Activated CD4-positive, alpha-beta T cell treated with anti-CD3 and anti-CD28 coated beads for 36 hours (primary cell): Measurements from ENCODE around the gene ZNF33B. TPM values are rescaled to one million over a fixed set of nuclear protein-coding genes. Genes with fewer than 3 reads are reported as not detected.
"Not testable (repeated sequence)": the region's sequence is repeated elsewhere in the genome, so short reads cannot be mapped to it uniquely, and the experiment has no call there.

Source experiments
- ATAC-seq: fragments of 200-7000 bp; cut with Tn5 transposase; one replicate; pipeline ENCODE4 v1.10.0; 2021; ENCODE audit warnings: mild to moderate bottlenecking, moderate library complexity
- CTCF ChIA-PET: fragments of 350-600 bp; sonication (Branson Sonifier 250); formaldehyde crosslinking; loops from one replicate; lab custom pipeline; 2021; ENCODE audit warnings: antibody characterized with exemption; lab: Charles Lee
- POLR2A ChIA-PET: fragments of 350-600 bp; sonication (Branson Sonifier 250); formaldehyde crosslinking; loops from one replicate; lab custom pipeline; 2021; ENCODE audit warnings: antibody characterized with exemption, inconsistent platforms; lab: Charles Lee
- DNase-seq: peaks from one replicate; pipeline ENCODE4 v3.0.0-alpha.2; 2020
- H3K27ac Mint-ChIP-seq: one replicate; pipeline ENCODE4 v1.8.0; 2021; ENCODE audit warnings: mixed read lengths
- H3K27me3 Mint-ChIP-seq: one replicate; pipeline ENCODE4 v1.8.0; 2021; ENCODE audit warnings: mixed read lengths
- H3K36me3 Mint-ChIP-seq: one replicate; pipeline ENCODE4 v1.8.0; 2021; ENCODE audit warnings: low read depth, mixed read lengths
- H3K4me1 Mint-ChIP-seq: one replicate; pipeline ENCODE4 v1.8.0; 2021; ENCODE audit warnings: mixed read lengths
- H3K4me3 Mint-ChIP-seq: one replicate; pipeline ENCODE4 v1.8.0; 2021; ENCODE audit warnings: mild to moderate bottlenecking, moderate library complexity, mixed read lengths
- H3K9me3 Mint-ChIP-seq: one replicate; pipeline ENCODE4 v1.8.0; 2021; ENCODE audit warnings: low read depth, mixed read lengths
- intact Hi-C, 2 experiments: fragments of 100-400 bp; cut with DNase I in 1 of 2; cut with micrococcal nuclease in 1 of 2; formaldehyde crosslinking; loops; one replicate each; pipeline versions ENCODE4 v1.14.2 to v1.15.1; 2022 to 2024; cut with DNase I, micrococcal nuclease
- total RNA-seq, 2 experiments: library from RNA; stranded (reverse); gene quantifications; one replicate each; pipeline ENCODE4 v1.2.3, GENCODE V29; 2021

ZNF33B gene
- total RNA-seq, 2 experiments from 2014 or later, result 7.4 to 10.5 TPM

- Mint-ChIP-seq H3K27ac (peak overlapping the region; percentile 23), H3K4me3 (no peak overlapping the region), H3K4me1 (no peaks in the 10 kb centered on the region), H3K27me3 (no peaks in the 10 kb centered on the region), H3K36me3 (peaks cover 86% of the 10 kb centered on the region), H3K9me3 (peaks cover 18% of the 10 kb centered on the region)
- ATAC-seq (no peak), DNase-seq (no peak)
- POLR2A ChIA-PET, result no interaction called here
- intact Hi-C loops, result no loop called here
- CTCF ChIA-PET, result interaction anchor here (1.0 kb wide), 1 partner anchor 12 kb away, joined by 3 read pairs; no protein-coding TSS in a partner anchor
These were observed 28.5 kb downstream of the ZNF33B start for GRCh38 chr10:42609872-42610271.

- no peak for DNase-seq
- Mint-ChIP-seq H3K27ac (no peak overlapping the region), H3K4me3 (no peak overlapping the region), H3K9me3 (peaks cover 37% of the 10 kb centered on the region), H3K36me3 (peaks cover 77% of the 10 kb centered on the region), H3K4me1 (no peaks in the 10 kb centered on the region), H3K27me3 (no peaks in the 10 kb centered on the region)
- ATAC-seq, result no peak
- intact Hi-C loops, result loop anchor here in 1 of 2 experiments (5.0 kb wide), 1 partner anchor 86 kb away; no protein-coding TSS in a partner anchor
- ChIA-PET CTCF (interaction anchor here (0.6 kb wide), 1 partner anchor 784 kb away, joined by 4 read pairs; no protein-coding TSS in a partner anchor), POLR2A (no interaction called here)
These were observed 40.0 kb downstream of the ZNF33B start for GRCh38 chr10:42598249-42598873.

- CTCF ChIA-PET, result interaction anchor here (1.1 kb wide), 1 partner anchor 34 kb away, joined by 3 read pairs; no protein-coding TSS in a partner anchor
- intact Hi-C loops, result loop anchor here in 1 of 2 experiments (5.0 kb wide), 1 partner anchor 84 kb away; no protein-coding TSS in a partner anchor
- POLR2A ChIA-PET, result no interaction called here
These were observed 42.2 kb downstream of the ZNF33B start for GRCh38 chr10:42596196-42596595.

GRCh38 chr10:42594246-42594650, 44.1 kb downstream of the ZNF33B start:
- intact Hi-C loops, result no loop called here
- no peak for ATAC-seq
- no peak overlapping the region for H3K27ac Mint-ChIP-seq

More at GRCh38 chr10:42596196-42596595, 42.2 kb downstream of the ZNF33B start:
- H3K36me3 Mint-ChIP-seq, result peaks cover 82% of the 10 kb centered on the region
- DNase-seq, result no peak
- peaks cover 54% of the 10 kb centered on the region for H3K9me3 Mint-ChIP-seq
- H3K4me3 Mint-ChIP-seq, result no peak overlapping the region
- ATAC-seq, result no peak
- no peak overlapping the region for H3K27ac Mint-ChIP-seq
- H3K27me3 Mint-ChIP-seq, result no peaks in the 10 kb centered on the region
- H3K4me1 Mint-ChIP-seq, result no peaks in the 10 kb centered on the region

GRCh38 chr10:42593284-42593683, 45.1 kb downstream of the ZNF33B start:
- peaks cover 86% of the 10 kb centered on the region for H3K36me3 Mint-ChIP-seq
- DNase-seq, result no peak
- no peaks in the 10 kb centered on the region for H3K4me1 Mint-ChIP-seq
- ATAC-seq, result no peak
- peaks cover 65% of the 10 kb centered on the region for H3K9me3 Mint-ChIP-seq
- no peaks in the 10 kb centered on the region for H3K27me3 Mint-ChIP-seq
- intact Hi-C loops, result no loop called here
- ChIA-PET POLR2A (no interaction called here), CTCF (no interaction called here)
- H3K4me3 Mint-ChIP-seq, result no peak overlapping the region
- H3K27ac Mint-ChIP-seq, result no peak overlapping the region

More at GRCh38 chr10:42594246-42594650, 44.1 kb downstream of the ZNF33B start:
- Mint-ChIP-seq H3K9me3 (peaks cover 59% of the 10 kb centered on the region), H3K4me1 (no peaks in the 10 kb centered on the region), H3K36me3 (peaks cover 86% of the 10 kb centered on the region), H3K27me3 (no peaks in the 10 kb centered on the region), H3K4me3 (no peak overlapping the region)
- no peak for DNase-seq
- CTCF ChIA-PET, result no interaction called here
- POLR2A ChIA-PET, result no interaction called here

GRCh38 chr10:42583828-42584227, 54.5 kb downstream of the ZNF33B start:
- intact Hi-C loops, result no loop called here
- DNase-seq (no peak), ATAC-seq (no peak)
- H3K9me3 Mint-ChIP-seq, result peaks cover 49% of the 10 kb centered on the region
- no peak overlapping the region for H3K27ac Mint-ChIP-seq
- no peak overlapping the region for H3K4me3 Mint-ChIP-seq
- no peaks in the 10 kb centered on the region for H3K27me3 Mint-ChIP-seq
- no peaks in the 10 kb centered on the region for H3K4me1 Mint-ChIP-seq
- ChIA-PET POLR2A (no interaction called here), CTCF (no interaction called here)
- peaks cover 45% of the 10 kb centered on the region for H3K36me3 Mint-ChIP-seq

- no peak for ATAC-seq
- Mint-ChIP-seq H3K36me3 (peaks cover 6% of the 10 kb centered on the region), H3K4me1 (no peaks in the 10 kb centered on the region), H3K27ac (no peak overlapping the region), H3K4me3 (no peak overlapping the region), H3K9me3 (peaks cover 14% of the 10 kb centered on the region), H3K27me3 (peaks cover 2% of the 10 kb centered on the region)
- intact Hi-C loops, result no loop called here
- CTCF ChIA-PET, result no interaction called here
- no peak for DNase-seq
- POLR2A ChIA-PET, result no interaction called here
These were observed 60.4 kb downstream of the ZNF33B start for GRCh38 chr10:42578019-42578418.

- POLR2A ChIA-PET, result no interaction called here
- H3K27me3 Mint-ChIP-seq, result peaks cover 2% of the 10 kb centered on the region
- intact Hi-C loops, result no loop called here
- no peak for DNase-seq
- CTCF ChIA-PET, result no interaction called here
- H3K9me3 Mint-ChIP-seq, result peaks cover 7% of the 10 kb centered on the region
- no peak overlapping the region for H3K4me3 Mint-ChIP-seq
- no peak for ATAC-seq
- no peaks in the 10 kb centered on the region for H3K36me3 Mint-ChIP-seq
- H3K4me1 Mint-ChIP-seq, result no peaks in the 10 kb centered on the region
- no peak overlapping the region for H3K27ac Mint-ChIP-seq
These were observed 62.0 kb downstream of the ZNF33B start for GRCh38 chr10:42576338-42576737.

GRCh38 chr10:42574336-42574735, 64.0 kb downstream of the ZNF33B start:
- no peak overlapping the region for H3K27ac Mint-ChIP-seq
- ChIA-PET POLR2A (no interaction called here), CTCF (no interaction called here)
- no peaks in the 10 kb centered on the region for H3K4me1 Mint-ChIP-seq
- DNase-seq, result no peak
- intact Hi-C loops, result loop anchor here in 1 of 2 experiments (1.0 kb wide), 1 partner anchor 12 kb away; no protein-coding TSS in a partner anchor
- H3K27me3 Mint-ChIP-seq, result peaks cover 2% of the 10 kb centered on the region
- ATAC-seq, result no peak
- H3K4me3 Mint-ChIP-seq, result no peak overlapping the region
- H3K36me3 Mint-ChIP-seq, result no peaks in the 10 kb centered on the region
- peaks cover 7% of the 10 kb centered on the region for H3K9me3 Mint-ChIP-seq

GRCh38 chr10:42556931-42557330, 81.4 kb downstream of the ZNF33B start:
- POLR2A ChIA-PET, result no interaction called here
- Mint-ChIP-seq H3K9me3 (no peaks in the 10 kb centered on the region), H3K4me1 (peaks cover 7% of the 10 kb centered on the region), H3K36me3 (peaks cover 3% of the 10 kb centered on the region), H3K27me3 (peaks cover 2% of the 10 kb centered on the region), H3K4me3 (no peak overlapping the region), H3K27ac (no peak overlapping the region)
- no peak for DNase-seq
- no peak for ATAC-seq
- intact Hi-C loops, result no loop called here
- CTCF ChIA-PET, result no interaction called here

GRCh38 chr10:42553576-42553975, 84.8 kb downstream of the ZNF33B start:
- H3K9me3 Mint-ChIP-seq, DNase-seq, ATAC-seq, POLR2A ChIA-PET, CTCF ChIA-PET, H3K27me3 Mint-ChIP-seq: not testable (repeated sequence)
- Mint-ChIP-seq H3K4me3 (peak overlapping the region; percentile 94), H3K4me1 (peaks cover 33% of the 10 kb centered on the region), H3K27ac (peak overlapping the region; percentile 94), H3K36me3 (peaks cover 30% of the 10 kb centered on the region)
- intact Hi-C loops, result loop anchor here (2.0 to 5.0 kb wide), 3 partner anchors 249 to 809 kb away; no protein-coding TSS in a partner anchor

GRCh38 chr10:42553064-42553407, 85.3 kb downstream of the ZNF33B start:
- H3K4me3 Mint-ChIP-seq, result peak overlapping the region; percentile 94
- ChIA-PET CTCF (no interaction called here), POLR2A (no interaction called here)
- peak overlapping the region; percentile 94 for H3K27ac Mint-ChIP-seq
- H3K9me3 Mint-ChIP-seq, result peaks cover 1% of the 10 kb centered on the region
- DNase-seq (no peak), ATAC-seq (peak; percentile 10)
- intact Hi-C loops, result loop anchor here (2.0 to 5.0 kb wide), 3 partner anchors 249 to 810 kb away; no protein-coding TSS in a partner anchor
- peaks cover 33% of the 10 kb centered on the region for H3K4me1 Mint-ChIP-seq
- no peaks in the 10 kb centered on the region for H3K27me3 Mint-ChIP-seq
- H3K36me3 Mint-ChIP-seq, result peaks cover 35% of the 10 kb centered on the region
